Skeletal muscle cell (primary cell): ENCODE results near the gene GTF2I.
"Not testable (repeated sequence)": the region's sequence is repeated elsewhere in the genome, so short reads cannot be mapped to it uniquely, and the experiment has no call there.

Source experiments
- DNase-seq: peaks from one replicate; pipeline ENCODE4 v3.0.0-alpha.2; 2010; ENCODE audit warnings: low read depth
- H3K4me3 ChIP-seq: 2 replicates; pipeline ENCODE4 v1.5.1; 2011; ENCODE audit warnings: low read depth, mild to moderate bottlenecking, control low read depth, low read length, moderate library complexity

The GTF2I gene

DNA sequence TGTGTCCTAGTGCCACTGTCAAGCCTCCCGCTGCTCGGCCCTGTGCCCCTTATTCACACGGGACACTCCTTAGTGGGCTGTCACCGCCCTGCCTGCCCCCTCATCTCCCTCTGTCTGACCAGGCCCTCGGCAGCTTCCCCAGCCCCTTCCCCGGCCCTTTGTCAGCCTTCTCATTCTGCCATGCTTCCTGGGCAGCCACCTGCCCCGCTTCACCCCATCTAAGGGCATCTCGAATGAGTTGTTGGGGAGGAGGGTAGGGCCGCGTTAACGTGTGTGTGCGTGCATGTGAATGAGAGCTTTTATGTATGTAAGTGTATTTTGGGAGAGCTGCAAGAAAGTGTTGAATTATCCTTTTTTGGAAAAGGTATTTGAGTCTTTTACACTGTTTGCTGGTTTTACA is 49.7 kb downstream of the GTF2I start:
- DNase-seq, result no peak
- no peak overlapping the region for H3K4me3 ChIP-seq

DNA sequence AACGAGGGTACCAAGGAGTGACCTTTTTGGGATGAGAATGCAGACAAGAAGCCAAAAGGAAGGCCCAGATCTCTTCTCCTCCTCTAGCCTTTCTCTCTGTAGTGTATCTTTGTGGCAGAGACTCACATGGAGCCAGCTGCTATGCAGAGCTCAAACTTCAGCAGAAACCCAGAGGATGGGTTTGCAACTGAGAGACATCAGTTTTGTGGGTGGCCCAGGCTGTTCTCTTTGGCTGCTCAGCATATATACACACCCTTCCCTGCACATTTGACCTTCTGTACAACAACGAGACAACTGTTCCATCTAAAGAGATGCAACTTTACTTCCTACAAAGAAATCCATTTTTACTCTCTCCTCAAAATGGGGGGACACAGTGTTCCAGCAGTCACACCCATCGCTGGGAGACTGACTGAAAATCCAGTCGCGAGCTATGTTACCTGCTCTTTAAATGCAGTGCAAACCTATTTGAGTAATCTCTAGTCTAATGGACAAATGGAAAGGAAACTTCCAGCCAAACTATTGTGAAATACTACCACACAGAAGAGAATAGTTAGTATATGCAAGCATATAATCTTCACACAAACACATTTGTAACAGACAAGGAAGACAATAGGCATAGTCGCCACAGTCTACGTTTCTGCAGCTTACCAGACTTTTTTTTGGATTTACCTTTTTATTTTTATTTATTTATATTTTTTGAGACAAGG is 51.2 kb downstream of the GTF2I start:
- no peak for DNase-seq
- H3K4me3 ChIP-seq, result no peak overlapping the region

DNA sequence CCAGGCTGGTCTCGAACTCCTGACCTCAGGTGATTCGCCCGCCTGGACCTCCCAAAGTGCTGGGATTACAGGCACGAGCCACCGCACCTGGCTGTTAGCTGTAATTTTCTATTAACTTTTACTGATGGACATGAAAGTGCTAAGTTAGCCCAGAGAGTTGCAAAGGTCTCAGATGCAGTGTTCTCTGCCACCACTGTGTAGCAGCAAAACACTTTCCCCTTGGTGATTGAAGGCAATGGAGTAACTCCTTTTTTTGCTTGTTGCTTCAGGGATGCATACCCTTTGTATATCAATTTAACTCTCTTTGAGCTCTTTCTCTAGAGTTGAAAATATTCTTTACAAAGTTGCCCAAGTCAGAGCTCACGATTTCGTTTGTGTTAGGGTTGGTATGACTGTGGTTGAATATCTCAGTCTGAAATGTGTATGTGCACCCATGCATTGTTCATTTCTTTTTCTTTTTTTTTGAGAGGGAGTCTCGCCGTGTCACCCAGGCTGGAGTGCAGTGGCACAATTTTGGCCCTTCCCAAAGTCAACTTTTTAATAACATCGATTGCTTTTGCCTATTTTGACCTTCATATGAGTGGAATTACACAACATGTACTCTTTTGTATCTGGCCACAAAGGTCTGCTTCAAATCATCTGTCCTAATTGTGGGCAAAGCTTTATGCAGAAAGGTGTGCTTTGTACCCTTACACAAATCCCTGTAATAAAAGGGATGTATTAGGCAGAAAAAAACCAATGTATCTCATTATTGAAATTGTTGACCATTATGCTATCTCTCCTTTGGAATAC is 52.6 kb downstream of the GTF2I start:
- DNase-seq, result no peak
- H3K4me3 ChIP-seq, result no peak overlapping the region

DNA sequence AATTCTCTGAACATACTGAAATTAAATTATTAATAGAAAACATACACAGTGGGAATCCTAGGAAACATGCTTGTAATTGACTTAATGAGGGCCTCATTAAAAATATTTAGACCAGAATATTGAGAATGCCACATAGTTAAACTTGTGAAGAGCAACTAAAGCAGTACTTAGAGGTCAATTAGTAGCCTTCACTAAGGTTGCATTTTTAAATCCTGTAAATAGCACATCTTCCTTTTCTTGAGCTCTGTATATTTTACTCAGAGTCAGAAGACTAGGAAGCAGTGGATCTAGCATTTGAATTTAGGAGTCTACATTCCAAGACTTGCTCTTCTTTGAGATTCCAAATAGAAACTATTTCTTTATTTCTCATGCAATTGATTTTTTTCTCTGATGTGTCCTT is 56.0 kb downstream of the GTF2I start:
- no peak for DNase-seq
- H3K4me3 ChIP-seq, result no peak overlapping the region

DNA sequence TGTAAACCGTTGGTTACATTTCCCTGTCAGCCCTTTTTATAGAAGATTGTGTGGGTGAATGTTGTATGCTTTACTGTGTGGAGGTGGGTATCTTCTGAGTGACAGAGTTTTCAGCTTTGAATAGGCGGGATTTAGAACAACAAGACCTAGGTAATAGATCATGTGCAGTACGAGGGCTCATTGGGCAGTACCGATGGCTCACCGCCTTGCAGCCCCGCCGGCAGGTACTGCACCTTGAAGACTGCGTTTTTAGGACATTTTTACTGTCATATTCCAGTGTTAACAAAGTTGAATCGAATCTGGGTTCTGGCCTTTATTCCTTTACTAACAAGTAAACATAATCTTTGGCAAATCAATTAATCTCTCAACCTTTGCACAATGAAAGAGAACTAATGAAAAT is 60.4 kb downstream of the GTF2I start:
- no peak overlapping the region for H3K4me3 ChIP-seq
- no peak for DNase-seq

DNA sequence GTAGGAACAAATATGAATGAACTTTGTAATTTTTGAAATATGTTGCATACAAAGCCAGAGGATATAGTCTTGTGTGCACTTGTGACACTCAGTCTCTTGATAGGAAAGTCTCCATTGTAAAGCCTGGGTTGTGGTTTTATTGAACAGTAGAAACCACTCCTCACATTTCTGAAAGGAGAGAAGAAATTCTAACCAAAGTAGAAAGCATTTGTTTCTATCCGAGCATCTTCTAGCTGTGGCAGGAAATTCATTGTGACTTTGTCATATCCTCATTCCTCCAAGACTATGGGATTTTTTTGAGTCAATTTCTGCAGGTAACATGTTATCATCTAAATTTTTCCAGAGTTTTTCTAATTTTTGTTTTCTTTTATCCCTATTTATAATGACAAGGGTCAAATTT is 60.8 kb downstream of the GTF2I start:
- no peak overlapping the region for H3K4me3 ChIP-seq
- no peak for DNase-seq

DNA sequence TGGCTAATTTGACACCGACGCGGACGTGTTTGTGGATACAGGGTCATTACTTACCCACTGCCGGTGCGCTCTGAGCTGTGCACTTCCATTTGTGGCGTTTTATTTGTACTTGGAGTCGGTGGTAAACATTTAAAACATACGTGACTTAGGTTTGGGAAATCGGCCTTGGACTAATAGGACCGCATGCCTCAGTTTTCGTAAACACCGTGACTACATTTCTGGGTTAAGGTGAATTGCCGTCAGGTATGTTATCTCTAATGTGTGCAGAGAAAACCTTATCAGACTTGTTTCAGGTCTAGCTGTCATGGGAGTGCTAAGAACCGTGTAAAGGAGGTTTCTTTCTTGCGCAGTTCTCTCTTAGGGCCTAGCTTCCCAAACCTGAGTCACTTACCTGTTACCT is 64.6 kb downstream of the GTF2I start:
- DNase-seq, result no peak
- no peak overlapping the region for H3K4me3 ChIP-seq

DNA sequence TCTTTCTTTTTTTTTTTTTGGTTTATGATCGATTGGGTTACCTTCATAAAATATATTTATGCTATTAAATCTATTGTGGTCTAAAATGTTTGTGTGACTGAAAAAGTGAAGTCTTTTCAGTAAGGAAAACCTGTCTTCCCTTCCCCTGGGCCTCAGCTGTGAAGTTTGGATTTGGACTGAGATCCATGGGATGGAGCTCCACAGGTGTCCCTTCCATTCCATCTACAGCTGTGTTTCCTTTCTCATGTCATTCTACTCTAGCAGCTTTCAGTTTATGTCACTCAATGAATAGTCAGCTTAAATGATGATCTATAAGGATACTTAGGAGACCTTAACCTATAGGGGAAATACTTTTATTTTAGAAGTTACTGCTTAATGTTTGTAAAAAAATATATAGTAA is 68.3 kb downstream of the GTF2I start:
- H3K4me3 ChIP-seq, result no peak overlapping the region
- no peak for DNase-seq

DNA sequence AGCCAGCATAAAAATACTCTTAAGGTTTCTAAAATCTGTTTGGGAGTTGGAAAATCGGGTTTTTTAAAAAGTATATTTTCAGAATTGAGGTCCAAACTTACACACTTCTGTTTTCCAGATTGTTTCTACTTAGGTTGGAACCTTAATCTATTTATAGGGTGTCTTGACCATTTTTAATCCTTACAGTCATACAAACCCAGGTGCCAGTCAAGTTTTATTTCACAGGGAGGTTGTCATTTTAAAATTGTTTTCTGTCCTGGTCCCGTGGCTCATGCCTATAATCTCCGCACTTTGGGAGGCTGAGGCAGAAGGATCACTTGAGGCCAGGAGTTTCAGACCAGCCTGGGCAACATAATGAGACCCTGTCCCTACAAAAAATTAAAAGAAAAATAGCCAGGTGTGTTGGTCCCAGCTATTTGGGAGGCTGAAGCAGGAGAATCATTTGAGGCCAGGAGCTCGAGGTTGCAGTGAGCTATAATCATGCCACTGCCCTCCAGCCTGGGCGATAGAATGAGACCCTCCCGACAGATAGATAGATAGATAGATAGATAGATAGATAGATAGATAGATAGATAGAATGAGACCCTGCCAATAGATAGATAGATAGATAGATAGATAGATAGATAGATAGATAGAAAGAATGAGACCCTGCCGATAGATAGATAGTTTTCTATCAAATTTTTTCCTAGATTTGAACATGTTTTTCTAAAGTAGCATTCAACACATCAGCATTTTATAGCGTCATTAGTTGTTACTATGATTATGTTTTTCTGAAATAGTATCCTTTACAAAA is 69.0 kb downstream of the GTF2I start:
- no peak for DNase-seq

DNA sequence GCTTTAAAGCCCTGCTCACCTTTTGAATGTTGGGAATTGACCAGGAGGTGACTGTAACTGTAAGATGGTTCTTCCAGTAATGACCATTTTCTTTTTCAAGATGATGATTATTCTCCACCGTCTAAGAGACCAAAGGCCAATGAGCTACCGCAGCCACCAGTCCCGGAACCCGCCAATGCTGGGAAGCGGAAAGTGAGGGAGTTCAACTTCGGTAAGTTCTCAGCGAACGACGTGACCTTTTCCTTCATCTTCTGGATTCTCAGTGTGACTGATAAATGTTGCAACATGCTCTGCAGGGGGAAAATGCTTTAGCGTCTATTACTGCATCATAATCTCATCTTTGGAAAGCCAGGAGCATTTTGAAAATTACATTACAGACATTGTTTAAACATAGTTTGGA is 71.2 kb downstream of the GTF2I start:
- not testable (repeated sequence) for DNase-seq, H3K4me3 ChIP-seq

More for the DNA sequence above, 69.0 kb downstream of the GTF2I start:
- no peak overlapping the region for H3K4me3 ChIP-seq

DNA sequence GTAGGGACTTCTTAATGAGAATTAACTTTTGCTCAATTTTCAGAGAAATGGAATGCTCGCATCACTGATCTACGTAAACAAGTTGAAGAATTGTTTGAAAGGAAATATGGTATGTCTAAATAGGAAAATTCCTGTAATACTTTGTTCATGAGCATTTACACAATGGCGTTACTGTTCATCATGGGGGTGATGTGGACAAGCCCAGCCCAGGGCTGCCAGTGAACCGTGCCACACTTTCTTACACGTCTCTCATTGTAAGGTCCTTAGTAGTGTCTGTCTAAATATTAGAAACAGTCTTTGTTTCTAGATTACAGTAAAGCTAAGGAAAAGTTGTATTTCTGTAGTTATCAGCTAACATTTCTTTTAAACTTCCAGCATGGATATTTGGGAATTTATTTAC is 72.7 kb downstream of the GTF2I start:
- DNase-seq, H3K4me3 ChIP-seq: not testable (repeated sequence)

DNA sequence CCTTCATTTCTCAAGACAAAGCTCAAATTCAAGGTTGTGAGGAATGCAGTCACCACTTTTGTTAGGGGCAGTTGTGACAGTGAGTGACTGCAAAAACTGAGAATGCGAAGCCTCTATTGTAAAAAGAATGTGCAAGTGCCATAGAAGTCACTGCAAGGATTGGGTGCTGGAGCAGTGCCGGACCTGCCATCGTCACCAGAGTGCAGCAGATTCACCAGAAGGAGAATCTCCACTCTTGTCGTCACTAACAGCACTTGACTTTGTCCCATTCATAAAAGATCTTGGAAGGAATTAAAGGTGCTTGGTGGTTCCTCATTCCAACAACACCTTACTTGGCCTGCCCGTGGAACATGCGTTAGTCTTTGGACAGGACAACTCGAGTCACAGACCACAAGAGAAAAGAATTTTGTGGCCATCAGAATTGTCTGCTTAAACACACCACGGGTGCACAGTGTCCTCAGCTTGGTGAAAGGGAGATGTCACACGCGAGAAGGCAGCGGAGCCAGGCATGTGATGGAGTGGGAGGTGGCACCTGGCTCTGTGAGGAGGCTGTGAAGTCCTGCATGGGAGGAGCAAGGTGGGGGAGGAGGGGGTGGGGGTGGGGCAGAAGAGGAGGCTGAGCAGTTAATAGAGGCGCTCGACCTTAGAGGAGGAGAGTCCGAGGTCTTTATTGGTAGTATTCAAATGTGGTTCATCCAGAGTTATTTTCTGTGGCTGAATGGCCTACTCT is 82.6 kb downstream of the GTF2I start:
- not testable (repeated sequence) for DNase-seq, H3K4me3 ChIP-seq

DNA sequence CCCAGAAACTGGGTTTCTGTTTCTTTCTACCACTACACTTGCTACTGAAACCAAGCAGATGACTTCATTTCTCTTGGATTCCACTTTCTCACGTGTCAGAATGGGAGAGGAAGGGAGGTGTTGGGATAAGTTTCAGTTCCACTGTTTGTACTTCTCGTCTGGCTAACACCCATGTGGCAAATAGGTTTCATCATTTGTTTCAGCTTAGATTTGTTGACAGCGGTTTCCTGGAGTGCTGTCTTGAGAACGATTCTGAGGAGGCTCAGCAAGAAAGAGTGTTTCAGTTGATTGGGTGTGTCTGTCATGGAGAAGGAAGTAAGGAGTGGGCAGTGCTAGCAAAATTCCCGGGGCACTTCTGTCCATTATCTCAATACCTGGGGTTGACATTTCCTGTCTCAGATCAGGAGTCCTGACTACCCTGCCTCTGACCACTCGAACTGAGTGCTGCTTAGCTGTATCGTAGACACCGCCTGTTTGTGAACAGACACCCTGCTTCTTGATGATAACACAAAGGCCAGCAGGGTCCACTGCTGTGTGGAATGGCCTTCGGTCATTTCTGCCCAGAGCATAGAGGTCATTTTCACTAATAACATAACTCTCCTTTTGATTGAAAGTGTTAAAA is 86.5 kb downstream of the GTF2I start:
- DNase-seq, H3K4me3 ChIP-seq: not testable (repeated sequence)

DNA sequence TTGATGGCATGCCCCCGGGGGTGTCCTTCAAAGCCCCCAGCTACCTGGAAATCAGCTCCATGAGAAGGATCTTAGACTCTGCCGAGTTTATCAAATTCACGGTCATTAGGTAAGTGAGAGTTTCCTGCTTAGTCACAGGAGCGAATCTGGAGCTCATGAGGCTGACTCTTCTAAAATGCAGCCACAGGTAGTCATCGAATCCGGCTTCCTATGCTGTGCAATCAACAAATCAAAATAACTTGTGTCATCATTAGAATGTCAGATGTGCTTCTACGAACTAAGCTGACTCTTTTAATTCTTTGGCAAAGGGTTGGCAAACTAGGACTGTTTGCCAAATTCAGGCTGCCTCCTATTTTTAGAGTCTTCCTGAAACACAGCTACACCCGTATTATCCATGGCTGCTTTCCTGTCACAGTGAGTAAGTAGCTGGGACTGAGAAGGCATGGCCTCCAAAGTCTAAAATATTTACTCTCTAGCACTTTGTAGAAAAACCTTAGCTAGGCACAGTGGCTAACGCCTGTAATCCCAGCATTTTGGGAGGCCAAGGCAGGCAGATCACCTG is 96.5 kb downstream of the GTF2I start:
- not testable (repeated sequence) for DNase-seq, H3K4me3 ChIP-seq

DNA sequence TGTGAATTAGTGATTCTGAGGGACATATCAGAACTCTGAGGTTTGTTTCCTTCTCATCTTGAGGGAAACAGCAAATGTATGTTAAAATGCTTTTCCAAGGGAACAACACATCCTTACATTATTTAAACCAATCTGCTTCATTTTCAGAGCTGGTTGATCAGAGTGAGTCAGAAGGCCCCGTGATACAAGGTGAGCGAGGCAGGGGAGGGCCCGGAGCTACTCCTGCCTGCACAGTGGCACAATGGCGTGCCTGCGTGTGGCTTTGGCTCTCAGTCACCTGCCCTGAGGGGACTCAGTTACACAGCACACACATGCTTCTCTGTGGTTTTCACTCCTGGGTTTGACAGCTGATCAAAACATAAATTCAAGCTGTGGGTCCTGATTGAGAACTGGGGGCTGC is 99.2 kb downstream of the GTF2I start:
- not testable (repeated sequence) for DNase-seq

DNA sequence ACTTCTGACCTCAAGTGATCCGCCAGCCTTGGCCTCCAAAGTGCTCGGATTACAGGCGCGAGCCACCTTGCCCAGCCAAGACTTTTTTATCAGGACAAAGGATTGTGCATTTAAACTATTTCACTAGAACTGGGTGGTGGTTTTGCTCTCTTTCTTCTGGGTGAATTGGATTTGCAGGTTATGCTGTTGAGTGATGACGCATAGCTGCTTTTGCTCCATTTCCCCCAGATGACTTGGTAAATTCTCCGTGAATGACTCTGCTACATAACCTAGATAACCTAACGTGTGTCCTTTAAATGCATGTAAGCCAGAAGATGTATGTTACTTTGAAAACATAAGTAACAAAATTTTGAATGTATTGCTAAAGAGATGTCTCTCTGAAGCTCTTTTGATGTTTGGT is 100.8 kb downstream of the GTF2I start:
- H3K4me3 ChIP-seq, DNase-seq: not testable (repeated sequence)

More for the DNA sequence above, 99.2 kb downstream of the GTF2I start:
- H3K4me3 ChIP-seq, result not testable (repeated sequence)

DNA sequence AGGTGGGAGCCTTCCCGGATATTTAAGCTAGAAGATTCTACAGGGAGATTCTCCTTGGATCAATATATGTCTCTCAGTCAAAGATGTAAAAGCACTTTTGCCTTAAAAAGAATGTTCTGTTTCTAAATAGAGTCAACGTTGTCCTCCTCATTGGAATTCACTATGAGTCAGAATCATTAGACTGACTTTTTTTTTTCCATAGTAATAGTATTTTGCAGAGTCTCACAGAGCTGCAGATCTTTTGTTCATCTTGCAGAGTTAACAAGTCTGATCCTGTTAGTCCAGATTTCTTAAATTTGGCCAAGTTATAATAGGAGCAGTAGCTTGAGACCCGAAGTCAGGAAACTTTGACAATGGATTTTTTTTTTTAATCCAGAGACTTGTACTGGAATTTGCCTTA is 101.5 kb downstream of the GTF2I start:
- DNase-seq, H3K4me3 ChIP-seq: not testable (repeated sequence)

DNA sequence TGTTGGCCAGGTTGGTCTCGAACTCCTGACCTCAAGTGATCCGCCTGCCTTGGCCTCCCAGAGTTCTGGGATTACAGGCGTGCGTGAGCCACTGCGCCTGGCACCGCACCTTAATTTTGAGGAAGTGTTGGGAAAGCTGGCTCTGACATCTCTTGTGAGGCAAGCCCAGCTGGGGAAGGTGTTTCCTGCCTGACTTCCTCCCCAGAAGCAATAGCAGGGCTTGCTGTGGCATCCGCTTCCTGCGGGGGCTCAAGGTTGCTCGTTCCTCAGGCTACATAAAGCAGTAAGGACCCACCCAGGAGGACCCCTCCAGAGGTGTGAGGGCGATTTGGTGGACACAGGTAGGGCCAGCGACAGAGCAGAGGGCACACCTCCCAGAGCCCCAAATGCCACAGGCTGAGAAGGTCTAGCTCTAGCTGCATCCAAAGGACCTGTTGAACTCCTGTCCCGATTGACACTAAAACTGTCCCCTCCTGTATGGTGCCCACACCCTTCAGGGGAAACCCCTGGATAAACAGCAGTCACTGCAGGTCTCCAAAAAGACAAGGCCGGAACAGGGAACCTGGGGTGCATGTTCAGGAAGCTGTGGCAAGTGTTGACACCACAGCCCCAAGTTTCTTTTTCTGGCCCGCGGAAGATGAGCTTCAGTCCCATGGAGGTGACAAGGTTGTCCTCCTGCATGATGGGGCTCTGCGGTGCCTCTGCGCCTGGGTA is 107.8 kb downstream of the GTF2I start:
- not testable (repeated sequence) for DNase-seq

More for the DNA sequence above, 107.8 kb downstream of the GTF2I start:
- H3K4me3 ChIP-seq, result not testable (repeated sequence)
